Bronchial epithelial cell (primary cell): ENCODE results near the gene LRP1B. TPM values are rescaled to one million over a fixed set of nuclear protein-coding genes. Genes with fewer than 3 reads are reported as not detected.
A peak's percentile ranks its signal among the peaks of the same experiment; 100 is the strongest.

Experiments used
- DNase-seq: peaks from one replicate; pipeline ENCODE4 v3.0.0-alpha.2; 2010; ENCODE audit warnings: low read depth
- FAIRE-seq: peaks from 2 replicates; lab custom pipeline; 2011; peaks lifted over from hg19 to GRCh38; lab: Jason Lieb, UNC
- H3K27me3 ChIP-seq: 2 replicates; pipeline ENCODE4 v1.5.1; 2011; ENCODE audit warnings: low read length; ENCODE audit not compliant: control insufficient read depth, insufficient read depth
- H3K36me3 ChIP-seq: 2 replicates; pipeline ENCODE4 v1.5.1; 2011; ENCODE audit warnings: low read length; ENCODE audit not compliant: control insufficient read depth, insufficient read depth
- H3K4me3 ChIP-seq: 2 replicates; pipeline ENCODE4 v1.5.1; 2011; ENCODE audit warnings: mild to moderate bottlenecking, low read depth, low read length, control low read depth
- CTCF ChIP-seq: IDR thresholded peaks from 2 replicates; pipeline ENCODE4 v1.5.1; 2011; ENCODE audit warnings: mild to moderate bottlenecking, moderate library complexity, low read length, control low read depth, inconsistent platforms; ENCODE audit not compliant: insufficient read depth, severe bottlenecking
- total RNA-seq: library from RNA; depleted of rRNA; stranded (reverse); fragments of >200 nt; gene quantifications from 2 replicates; pipeline ENCODE4 v1.2.1, GENCODE V29; 2014

Gene LRP1B
- total RNA-seq, 1 donor from 2014 or later = under 0.01 TPM

GRCh38 chr2:140895378-140895777 lies 1235.4 kb downstream of the LRP1B start:
- H3K36me3 ChIP-seq = no peaks in the 10 kb centered on the region
- FAIRE-seq (no peak), DNase-seq (no peak)
- no peaks in the 10 kb centered on the region for H3K27me3 ChIP-seq
- H3K4me3 ChIP-seq = no peak overlapping the region
- no peak for TF ChIP-seq CTCF

GRCh38 chr2:140893685-140894084 lies 1237.1 kb downstream of the LRP1B start:
- no peak overlapping the region for H3K4me3 ChIP-seq
- DNase-seq (peak; percentile 83), FAIRE-seq (no peak)
- no peaks in the 10 kb centered on the region for H3K27me3 ChIP-seq
- no peaks in the 10 kb centered on the region for H3K36me3 ChIP-seq
- no peak for TF ChIP-seq CTCF

- no peak for TF ChIP-seq CTCF
- no peaks in the 10 kb centered on the region for H3K36me3 ChIP-seq
- H3K4me3 ChIP-seq = no peak overlapping the region
- DNase-seq (no peak), FAIRE-seq (no peak)
- H3K27me3 ChIP-seq = no peaks in the 10 kb centered on the region
These were observed 1237.7 kb downstream of the LRP1B start for GRCh38 chr2:140892911-140893637.

GRCh38 chr2:140892436-140892835 lies 1238.4 kb downstream of the LRP1B start:
- DNase-seq (peak; percentile 29), FAIRE-seq (no peak)
- H3K27me3 ChIP-seq = no peaks in the 10 kb centered on the region
- no peak overlapping the region for H3K4me3 ChIP-seq
- no peak for TF ChIP-seq CTCF
- H3K36me3 ChIP-seq = no peaks in the 10 kb centered on the region

- no peak for TF ChIP-seq CTCF
- H3K36me3 ChIP-seq = no peaks in the 10 kb centered on the region
- no peaks in the 10 kb centered on the region for H3K27me3 ChIP-seq
- no peak overlapping the region for H3K4me3 ChIP-seq
- peak; percentile 4 for DNase-seq
- FAIRE-seq = no peak
These were observed 1239.1 kb downstream of the LRP1B start for GRCh38 chr2:140891614-140892212.
